ENCODE results near the gene PRPH2.

DNA sequence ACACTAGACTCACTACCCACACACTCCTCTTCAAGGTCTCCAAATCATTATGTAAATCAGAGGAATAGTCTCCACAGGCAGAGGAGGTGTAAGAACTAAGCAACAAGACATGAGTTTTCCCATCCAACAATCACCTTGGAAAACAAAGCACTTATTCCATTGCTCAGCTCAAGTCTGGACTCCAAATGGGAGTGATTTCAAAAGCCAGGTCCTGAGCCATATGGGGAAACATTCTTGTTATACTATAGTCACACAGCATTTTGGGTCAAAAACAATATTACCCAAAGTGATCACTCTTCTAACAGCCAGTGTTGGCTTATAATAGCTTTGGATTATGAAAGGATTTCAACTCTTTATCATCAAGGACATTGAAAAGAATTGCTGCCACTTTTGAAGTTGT lies 3.6 kb upstream of the PRPH2 start:
- TF ChIP-seq, protein P1, sequence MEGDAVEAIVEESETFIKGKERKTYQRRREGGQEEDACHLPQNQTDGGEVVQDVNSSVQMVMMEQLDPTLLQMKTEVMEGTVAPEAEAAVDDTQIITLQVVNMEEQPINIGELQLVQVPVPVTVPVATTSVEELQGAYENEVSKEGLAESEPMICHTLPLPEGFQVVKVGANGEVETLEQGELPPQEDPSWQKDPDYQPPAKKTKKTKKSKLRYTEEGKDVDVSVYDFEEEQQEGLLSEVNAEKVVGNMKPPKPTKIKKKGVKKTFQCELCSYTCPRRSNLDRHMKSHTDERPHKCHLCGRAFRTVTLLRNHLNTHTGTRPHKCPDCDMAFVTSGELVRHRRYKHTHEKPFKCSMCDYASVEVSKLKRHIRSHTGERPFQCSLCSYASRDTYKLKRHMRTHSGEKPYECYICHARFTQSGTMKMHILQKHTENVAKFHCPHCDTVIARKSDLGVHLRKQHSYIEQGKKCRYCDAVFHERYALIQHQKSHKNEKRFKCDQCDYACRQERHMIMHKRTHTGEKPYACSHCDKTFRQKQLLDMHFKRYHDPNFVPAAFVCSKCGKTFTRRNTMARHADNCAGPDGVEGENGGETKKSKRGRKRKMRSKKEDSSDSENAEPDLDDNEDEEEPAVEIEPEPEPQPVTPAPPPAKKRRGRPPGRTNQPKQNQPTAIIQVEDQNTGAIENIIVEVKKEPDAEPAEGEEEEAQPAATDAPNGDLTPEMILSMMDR (IDR thresholded peaks at IDR 0.05), result no peak
- no peak for TF ChIP-seq ESRRA (CRISPR knock-in tag; IDR thresholded peaks at IDR 0.05; ENCODE audit: borderline replicate concordance)
- no peak for TF ChIP-seq ZNF121 (CRISPR knock-in tag; IDR thresholded peaks at IDR 0.05)
- TF ChIP-seq, protein P2, sequence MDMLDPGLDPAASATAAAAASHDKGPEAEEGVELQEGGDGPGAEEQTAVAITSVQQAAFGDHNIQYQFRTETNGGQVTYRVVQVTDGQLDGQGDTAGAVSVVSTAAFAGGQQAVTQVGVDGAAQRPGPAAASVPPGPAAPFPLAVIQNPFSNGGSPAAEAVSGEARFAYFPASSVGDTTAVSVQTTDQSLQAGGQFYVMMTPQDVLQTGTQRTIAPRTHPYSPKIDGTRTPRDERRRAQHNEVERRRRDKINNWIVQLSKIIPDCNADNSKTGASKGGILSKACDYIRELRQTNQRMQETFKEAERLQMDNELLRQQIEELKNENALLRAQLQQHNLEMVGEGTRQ (CRISPR knock-in tag; IDR thresholded peaks at IDR 0.05), result no peak
- TF ChIP-seq ARID4B (CRISPR knock-in tag; IDR thresholded peaks at IDR 0.05; ENCODE audit: borderline replicate concordance), result no peak
- no peak for TF ChIP-seq MLX (CRISPR knock-in tag; IDR thresholded peaks at IDR 0.05)
- no peak for TF ChIP-seq MYBL2 (CRISPR knock-in tag; IDR thresholded peaks at IDR 0.05)
- no peak for TF ChIP-seq USF1 (CRISPR knock-in tag; IDR thresholded peaks at IDR 0.05)
- TF ChIP-seq TEAD4 (CRISPR knock-in tag; IDR thresholded peaks at IDR 0.05), result no peak
- no peak for TF ChIP-seq MAX (CRISPR knock-in tag; IDR thresholded peaks at IDR 0.05)
